Activated gamma-delta T cell treated with anti-CD3 and anti-CD28 coated beads, Interleukin-2, amount 50 U/mL, for 16 hours (primary cell): ENCODE measurements around the gene MYH16.
"Not testable (repeated sequence)": the region's sequence is repeated elsewhere in the genome, so short reads cannot be mapped to it uniquely, and the experiment has no call there.

ENCODE experiments used
- DNase-seq: peaks from one replicate; pipeline ENCODE4 v3.0.0-alpha.2; 2020; ENCODE audit warnings: low read depth

The MYH16 gene

DNA sequence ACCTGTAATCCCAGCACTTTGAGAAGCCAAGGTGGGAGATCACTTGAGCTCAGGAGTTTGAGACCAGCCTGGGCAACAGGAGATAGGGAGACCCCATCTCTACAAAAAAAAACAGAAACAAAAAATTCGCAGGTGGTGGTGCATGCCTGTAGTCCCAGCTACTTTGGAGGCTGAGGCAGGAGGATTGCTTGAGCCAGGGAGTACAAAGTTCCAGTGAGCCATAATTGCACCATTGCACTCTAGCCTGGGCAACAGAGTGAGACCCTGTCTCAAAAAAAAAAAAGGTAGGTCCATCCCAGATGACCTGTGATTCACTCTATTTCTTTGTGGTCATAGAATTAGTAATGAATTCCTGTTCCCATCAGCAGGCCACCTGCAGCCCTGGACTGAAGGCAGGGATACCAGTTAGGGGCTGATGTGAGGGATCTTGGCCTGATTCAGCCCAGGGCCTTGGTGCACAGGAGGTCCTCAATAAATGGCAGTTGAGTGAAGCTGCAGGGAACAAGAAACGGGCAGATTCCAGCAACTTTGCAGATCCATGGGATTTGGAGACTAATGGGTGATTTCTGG lies at the start of gene MYH16:
Gene MYH16 (plus strand): TSS at position 364 of the 570 bp plus-strand sequence.
- DNase-seq = no peak

DNA sequence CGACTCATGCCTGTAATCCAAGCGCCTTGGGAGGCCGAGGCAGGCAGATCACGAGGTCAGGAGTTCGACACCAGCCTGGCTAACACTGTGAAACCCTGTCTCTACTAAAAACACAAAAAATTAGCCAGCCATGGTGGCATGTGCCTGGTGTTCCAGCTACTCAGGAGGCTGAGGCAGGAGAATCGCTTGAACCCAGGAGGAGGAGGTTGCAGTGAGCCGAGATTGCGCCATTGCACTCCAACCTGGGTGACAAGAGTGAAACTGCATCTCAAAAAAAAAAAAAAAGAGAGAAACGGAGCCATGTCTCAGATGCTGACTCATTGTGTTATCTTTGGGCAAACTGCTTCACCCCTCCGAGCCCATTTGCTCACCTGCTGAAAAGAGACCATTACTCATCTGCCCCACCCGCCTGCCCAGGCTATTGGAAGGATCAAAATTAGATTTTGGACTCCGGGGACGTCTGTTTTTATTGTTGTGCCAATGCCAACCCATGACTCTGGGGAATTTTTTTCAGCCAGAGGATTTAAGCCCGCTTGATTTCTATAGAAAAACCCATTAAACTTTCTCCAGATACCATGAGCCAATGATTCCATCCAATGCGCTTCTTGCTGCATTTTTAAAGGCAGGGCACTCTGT lies 48.3 kb upstream of the MYH16 start:
- not testable (repeated sequence) for DNase-seq

DNA sequence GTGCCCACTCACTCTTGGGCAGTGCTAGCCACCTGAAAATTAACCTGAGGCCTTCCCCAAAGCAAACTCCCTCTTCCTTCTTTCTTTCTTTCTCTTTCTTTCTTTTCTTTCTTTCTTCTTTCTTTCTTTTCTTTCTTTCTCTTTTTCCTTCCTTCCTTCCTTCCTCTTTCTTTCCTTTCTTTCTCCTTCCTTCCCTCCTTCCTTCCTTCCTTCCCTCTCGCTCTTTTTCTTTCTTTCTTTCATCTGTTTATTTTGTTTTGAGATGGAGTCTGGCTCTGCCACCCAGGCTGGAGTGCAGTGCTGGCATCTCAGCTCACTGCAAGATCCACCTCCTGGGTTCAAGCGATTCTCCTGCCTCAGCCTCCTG lies 47.8 kb upstream of the MYH16 start:
- no peak for DNase-seq

DNA sequence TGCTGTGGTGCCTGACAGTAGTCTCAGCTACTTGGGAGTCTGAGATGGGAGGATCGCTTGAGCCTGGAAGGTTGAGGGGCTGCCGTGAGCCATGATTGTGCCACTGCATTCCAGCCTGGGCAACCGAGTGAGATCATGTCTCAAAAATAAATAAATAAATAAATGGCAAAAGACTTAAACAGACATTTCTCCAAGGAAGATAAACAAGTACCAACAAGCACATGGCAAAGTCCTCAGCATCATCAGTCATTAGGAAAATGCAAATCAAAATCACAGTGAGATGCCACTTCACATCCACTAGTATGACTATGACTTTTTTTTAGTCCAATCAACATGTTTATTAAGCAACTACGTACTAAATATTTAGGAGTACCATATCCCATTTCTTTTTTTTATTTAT lies 43.4 kb upstream of the MYH16 start:
- DNase-seq = no peak

DNA sequence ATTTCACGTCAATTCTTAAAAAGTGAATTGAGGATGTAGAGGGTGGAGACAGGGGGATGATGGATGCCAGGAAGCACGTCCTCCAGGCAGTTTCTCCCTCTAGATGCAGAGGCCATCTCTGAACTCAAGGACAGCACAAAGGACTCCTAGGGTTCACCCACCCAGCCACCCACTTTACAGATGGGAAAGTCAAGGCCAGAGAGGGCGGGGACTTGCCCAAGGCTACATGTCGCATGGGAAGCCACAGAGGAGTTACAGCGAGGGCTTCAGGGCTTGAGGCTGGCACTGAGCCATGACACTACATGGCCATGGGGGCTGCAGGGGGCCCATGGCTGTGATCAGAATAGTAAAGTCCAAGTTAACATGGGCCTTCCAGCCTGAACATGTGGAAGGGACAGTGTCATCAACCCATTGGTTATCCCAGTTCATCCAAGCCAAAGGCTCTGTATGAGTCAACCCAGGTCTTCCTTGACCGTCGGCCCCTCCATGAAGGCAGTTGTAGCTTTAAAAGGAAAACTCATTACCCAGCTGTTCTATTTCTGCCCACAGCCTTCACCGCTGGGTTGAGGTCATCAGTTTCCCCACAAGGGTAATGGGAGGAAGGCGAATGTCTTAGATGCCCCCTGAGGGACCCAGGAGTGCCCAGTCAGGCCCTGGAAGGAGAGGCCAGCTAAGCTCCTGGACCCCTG lies 40.4 kb upstream of the MYH16 start:
- DNase-seq = no peak

DNA sequence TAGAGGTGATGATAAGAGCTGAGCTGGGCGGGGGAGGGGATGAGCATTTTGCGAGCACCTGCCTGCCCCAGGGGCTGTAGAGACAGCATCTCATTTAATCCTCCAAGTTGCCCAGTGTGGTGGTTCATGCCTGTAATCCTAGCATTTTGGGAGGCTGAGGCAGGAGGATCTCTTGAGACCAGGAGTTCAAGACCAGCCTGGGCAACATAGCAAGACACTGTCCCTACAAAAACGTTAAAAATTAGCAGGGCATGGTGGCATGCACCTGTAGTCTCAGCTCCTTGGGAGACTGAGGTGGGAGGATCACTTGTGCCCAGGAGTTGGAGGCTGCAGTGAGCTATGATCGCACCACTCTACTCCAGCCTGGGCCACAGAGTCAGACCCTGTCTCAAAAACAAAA lies 39.7 kb upstream of the MYH16 start:
- not testable (repeated sequence) for DNase-seq

DNA sequence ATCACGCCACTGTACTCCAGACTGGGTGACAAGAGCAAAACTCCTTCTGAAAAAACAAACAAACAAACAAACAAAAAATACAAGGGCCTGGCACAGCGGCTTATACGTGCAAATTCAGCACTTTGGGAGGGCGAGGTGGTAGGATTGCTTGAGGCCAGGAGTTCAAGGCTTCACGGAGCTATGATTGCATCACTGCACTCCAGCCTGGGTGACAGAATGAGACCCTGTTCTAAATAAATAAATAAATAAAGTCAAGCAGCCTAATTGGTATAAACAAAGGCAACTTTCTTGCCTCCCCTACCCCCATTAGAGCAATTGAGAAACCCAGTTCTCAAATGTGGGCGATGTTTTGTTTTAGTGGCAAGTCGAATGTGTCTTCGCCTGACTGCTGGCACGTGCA lies 38.5 kb upstream of the MYH16 start:
- no peak for DNase-seq

DNA sequence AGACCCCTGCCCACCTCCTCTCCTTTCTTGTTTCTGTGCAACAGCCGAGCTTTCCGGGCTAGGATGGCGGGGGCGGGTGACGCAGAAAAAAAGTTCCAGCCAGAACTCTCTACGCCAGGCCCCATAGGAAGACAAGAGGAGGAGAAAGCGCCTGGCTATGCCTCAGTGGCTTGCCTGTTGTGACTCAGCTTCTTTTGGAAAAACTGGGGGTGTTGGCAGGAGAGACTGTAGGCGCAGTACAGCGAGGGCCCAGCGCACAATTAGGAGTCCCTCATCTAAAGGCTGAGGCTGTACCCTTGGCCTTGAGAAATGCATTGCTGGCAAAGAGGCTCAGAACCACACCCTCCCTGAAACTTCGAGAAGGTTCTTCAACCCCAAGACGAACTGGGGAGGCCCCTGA lies 36.7 kb upstream of the MYH16 start:
- no peak for DNase-seq

DNA sequence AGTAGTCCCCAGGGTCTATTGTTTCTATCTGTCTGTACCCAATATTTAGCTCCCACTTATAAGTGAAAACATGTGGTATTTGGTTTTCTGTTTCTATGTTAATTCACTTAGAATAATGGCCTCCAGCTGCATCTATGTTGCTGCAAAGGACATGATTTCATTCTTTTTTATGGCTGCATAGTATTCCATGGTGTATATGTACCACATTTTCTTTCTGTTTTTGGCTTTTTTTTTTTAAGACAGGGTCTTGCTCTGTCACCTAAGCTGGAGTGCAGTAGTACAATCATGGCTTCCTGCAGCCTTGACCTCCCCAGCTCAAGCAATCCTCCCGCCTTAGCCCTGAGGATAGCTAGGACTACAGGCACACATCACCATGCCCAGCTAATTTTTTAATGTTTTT lies 34.8 kb upstream of the MYH16 start:
- DNase-seq = not testable (repeated sequence)

DNA sequence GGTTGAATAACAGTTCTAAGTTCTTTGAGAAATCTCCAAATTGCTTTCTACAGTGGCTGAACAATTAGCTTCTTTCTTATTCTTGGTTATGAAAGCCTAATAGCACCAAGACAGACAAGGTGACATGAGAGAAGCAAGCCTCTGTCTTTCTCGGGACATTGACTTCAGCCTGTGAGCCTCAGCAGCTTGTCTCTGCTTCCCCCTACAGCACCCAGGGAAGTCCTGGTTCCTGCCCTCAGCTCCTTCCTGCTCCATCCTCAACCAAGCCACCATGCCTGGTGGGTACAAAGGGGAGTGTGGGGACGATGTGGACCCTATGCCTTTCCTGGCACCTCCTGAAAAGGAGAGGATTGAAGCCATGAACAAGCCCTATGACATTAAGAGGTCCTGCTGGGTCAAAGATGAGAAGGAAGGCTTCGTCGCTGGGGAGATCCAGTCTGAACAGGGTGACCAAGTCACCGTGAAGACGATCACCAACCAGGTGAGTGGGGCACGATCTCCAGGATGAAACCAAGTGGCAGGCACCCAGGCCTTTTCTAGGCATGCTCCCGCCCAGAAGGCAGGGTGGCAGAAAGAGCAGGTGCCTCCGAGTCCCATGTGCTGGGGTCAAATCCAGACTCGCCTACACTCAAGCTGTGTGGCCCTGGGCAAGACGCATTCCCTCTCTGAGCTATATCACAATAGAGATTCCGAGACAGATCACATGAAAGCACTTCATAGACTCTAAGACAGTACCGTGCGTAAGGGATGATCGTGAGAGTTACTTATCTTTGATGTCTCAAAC lies 33.9 kb upstream of the MYH16 start:
- DNase-seq = no peak

DNA sequence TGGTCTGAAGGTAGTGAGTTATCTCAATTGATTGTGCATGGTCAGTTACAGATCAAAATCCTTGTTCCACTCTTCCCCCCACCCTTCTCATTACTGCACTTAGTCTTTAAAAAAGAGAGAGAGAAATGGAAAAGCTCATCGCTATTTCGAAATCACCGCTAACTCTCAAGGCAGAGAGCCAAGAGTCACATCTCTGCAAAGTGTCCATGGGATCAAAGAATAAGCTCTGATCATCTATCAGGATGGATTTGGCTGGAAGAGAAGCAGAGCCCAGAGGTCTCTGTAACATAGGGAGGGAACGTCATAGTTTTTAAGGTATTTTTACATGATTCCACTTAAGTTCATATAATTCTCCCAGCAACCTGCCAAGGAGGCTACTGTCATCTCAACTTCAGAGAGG lies 30.0 kb upstream of the MYH16 start:
- no peak for DNase-seq

DNA sequence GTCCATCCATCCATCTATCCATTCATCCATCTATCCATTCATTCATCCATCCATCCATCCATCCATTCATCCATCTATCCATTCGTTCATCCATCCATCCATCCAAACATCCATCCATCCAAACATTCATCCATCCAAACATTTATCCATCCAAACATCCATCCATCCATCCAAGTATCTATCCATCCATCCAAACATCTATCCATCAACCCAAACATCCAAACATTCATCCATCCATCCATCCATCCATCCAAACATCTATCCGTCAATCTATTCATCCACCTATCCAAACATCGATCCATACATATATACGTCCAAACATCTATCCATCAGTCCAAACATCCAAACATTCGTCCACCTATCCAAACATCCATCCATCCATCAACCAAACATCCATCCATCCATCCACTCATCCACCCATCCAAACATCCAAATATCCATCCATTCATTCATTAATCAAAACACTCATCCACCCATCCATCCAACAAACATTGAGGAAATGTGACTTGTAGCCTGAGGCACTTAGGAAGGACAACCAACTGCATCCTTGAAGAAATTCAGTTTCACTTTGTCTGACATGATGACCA lies 28.8 kb upstream of the MYH16 start:
- DNase-seq = no peak

DNA sequence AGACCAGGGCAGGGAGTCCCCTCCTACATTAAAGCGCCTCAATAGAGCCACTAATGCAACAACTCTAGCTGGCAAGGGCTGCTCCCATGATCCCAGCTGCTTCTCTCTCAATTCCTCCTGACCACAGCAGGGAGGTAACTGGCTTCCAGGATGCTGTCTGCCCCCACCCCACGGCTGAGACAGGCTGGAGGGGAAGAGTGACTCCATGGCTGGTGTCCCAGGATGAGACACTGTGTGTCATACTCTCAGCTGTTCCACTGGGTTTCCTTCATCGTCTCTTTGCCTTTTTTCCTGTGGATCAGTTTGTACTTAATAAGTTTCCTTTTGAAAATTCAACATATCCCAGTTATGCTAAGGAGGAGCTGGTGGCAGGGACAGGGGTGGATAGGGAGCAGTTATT lies 27.7 kb upstream of the MYH16 start:
- DNase-seq = no peak

DNA sequence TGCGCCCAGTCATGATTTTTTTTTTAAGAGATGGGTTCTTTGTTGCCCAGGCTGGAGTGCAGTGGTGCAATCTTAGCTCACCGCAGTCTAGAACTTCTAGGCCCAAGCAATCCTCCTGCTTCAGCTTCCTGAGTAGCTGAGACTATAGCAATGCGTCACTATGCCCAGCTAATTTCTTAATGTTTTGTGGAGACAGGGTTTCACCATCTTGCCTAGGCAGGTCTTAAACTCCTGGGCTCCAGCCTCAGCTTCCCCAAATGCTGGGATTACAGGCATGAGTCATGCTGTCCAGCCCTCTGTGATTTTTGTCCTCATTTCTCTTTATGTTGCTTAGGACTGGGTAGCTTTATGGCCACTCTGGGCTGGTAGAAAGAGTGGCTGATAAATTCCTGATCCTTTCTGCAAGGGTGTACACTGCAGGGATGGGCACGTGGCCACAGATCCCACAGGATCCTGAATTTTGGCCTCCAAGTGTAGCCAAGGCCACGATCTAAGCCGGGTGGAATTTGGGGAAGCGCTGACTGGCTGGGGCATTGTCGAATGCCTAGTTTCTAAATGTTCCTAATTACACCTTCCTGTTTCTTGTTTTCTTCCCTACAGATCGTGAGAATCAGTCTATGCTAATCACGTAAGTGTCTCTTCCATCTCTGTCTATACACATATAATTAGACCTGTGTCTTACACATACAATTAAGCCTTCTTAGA lies 24.1 kb upstream of the MYH16 start:
- DNase-seq = no peak

DNA sequence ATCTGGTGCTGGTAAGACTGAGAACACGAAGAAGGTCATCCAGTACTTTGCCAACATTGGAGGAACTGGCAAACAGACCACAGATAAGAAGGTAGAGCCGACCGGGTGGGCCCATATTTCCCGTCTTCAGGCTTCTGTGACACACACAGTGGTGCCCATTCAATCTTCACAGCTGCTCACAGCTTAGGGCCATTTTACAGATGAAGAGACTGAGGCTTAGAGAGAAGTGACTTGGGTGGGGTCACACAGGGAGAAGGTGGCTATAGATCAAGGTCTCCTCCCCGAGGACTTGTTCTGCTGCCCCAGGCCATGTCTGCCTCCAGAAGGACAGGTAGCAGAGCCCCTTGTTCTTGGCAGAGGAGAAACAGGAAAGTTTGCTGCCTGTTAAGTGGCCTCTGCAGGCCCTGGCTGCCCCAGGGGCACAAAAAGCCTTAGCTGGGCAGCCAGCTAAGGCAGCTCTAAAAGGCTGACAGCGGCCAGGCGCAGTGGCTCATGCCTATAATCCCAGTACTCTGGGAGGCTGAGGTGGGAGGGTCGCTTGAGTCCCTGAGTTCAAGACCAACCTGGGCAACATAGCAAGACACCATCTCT lies 22.6 kb upstream of the MYH16 start:
- DNase-seq = no peak

DNA sequence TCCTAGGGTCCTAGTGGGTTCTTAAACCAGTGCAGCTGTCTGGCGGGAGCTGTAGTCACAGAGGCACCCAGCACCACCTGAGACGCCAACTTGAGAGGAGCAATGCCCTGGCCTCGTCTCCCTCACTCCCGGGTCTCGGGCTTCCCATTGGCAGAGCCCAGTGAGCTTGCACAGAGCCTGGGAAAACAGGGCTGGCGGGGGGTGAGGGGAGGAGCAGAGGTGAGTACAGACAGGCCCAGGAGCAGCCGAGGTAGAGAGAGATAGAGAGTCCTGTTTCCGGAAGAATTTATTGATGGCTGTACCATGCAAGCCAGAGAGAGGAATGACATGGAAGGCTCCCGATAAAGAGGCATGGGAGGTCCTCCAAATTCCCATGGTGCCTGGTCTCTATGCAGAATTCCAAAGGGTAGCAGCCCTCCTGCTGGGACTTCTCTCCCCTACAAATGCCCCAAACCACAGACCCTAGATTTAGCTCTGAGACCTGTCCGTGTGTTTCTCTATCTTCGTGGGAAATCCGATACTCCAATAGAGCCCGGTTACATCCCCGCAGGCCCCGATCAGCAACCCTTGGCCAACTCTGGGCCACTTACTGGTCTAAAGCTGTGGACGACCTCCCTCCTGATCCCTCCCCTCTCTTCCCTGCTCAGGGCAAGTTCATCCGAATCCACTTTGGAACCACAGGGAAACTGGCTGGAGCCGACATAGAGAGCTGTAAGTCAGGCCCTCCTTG lies 20.3 kb upstream of the MYH16 start:
- no peak for DNase-seq

DNA sequence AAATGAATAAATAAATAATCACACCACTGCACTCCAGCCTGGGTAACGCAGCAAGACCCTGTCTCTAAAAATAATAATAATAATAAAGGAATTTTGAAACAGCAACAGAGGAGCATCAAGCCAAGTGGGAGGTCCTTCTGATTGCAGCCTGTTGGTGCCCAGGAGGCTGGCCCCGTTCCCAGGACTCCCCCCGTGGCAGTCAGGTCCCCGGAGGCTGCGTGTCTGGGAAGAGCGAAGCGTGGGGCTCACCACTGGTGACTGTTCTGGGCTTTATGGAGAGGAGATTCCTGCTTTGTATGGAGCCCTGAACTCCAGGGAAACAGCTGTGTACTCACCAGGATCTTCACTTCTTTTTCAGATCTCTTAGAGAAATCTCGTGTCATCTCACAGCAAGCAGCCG lies 19.3 kb upstream of the MYH16 start:
- no peak for DNase-seq

DNA sequence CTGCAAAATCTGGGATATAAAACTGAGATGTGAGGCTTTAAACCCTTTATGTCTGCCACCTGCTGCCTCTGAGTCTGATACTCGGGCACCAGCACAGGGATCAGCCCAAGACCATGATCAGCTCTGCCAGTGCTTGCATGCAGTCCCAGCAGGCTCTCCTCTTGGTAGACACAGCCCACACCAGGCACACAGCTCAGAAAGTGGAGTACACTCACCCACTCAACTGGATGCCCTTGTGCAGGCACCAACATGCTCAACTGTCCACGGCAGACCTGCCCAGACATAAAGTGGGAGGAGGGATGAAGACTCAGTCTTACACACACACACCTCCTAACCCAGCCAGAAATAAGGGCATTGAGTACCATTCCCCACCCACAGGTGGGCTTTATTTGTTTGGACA lies 18.2 kb upstream of the MYH16 start:
- no peak for DNase-seq

DNA sequence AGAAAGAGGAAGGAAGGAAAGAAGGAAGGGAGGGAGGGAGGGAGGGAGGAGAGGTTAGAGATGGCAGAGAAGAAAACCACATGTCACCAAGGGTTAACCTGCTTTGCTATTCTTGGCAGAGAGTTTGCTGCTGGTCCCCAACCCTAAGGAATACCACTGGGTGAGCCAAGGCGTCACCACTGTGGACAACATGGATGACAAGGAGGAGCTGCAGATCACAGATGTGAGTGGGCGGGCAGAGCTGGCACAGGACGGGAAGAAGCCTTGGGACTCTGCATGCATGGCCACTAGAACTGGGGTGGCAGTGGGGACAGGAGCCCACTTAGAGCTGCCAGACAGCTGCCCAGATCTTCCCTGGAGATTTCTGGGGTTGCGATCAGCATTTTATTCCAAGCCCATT lies 17.2 kb upstream of the MYH16 start:
- DNase-seq = no peak

DNA sequence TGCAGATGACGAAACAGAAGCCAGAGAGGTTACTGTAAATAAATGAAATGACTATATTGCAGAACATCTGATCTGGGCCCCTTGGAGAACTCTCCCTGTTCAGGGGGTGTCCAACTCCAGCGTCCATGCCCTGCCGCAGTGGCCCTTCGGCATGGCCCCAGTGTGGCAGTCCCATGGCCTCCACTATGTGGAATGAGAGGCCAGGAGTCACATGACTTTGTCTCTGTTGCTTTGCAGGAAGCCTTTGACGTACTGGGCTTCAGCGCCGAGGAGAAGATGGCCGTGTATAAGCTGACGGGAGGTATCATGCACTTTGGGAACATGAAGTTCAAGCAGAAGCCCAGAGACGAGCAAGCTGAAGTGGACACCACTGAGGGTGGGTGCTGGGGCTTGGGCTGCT lies 15.6 kb upstream of the MYH16 start:
- DNase-seq = no peak

DNA sequence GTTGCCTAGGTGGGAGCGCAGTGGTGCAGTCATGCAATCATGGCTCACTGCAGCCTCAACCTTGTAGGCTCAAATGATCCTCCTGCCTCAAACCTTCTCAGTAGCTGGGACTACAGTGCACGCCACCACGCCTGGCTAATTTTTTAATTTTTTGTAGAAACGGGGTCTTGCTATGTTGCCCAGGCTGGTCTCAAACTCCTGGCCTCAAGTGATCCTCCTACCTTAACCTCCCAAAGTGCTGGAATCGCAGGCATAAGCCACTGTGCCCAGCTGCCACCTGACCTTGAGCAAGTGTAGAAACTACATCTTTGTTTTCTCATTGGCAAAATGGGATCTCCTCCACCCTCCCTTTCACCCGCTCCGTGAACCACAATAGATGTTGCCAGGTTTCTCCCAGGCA lies 15.0 kb upstream of the MYH16 start:
- DNase-seq = no peak
